H1 (cell line): ENCODE results near the gene KIAA1328. TPM values are rescaled to one million over a fixed set of nuclear protein-coding genes. Genes with fewer than 3 reads are reported as not detected.

Experiments used
- CTCF ChIA-PET: fragments of 300-600 bp; sonication (Branson Sonifier 250); formaldehyde crosslinking; loops from one replicate; lab custom pipeline; 2021; ENCODE audit not compliant: partially characterized antibody; lab: Charles Lee
- POLR2A ChIA-PET: fragments of 300-600 bp; sonication (Branson Sonifier 250); formaldehyde crosslinking; loops from one replicate; lab custom pipeline; 2021; ENCODE audit warnings: inconsistent platforms; ENCODE audit not compliant: partially characterized antibody; lab: Charles Lee
- DNase-seq, 2 experiments: peaks; one replicate each; pipeline versions ENCODE4 v3.0.0 to v3.0.0-alpha.2; 2010 to 2022; ENCODE audit warnings: low spot score in 2 of 2, low read depth in 1 of 2, mixed read lengths in 1 of 2
- FAIRE-seq: peaks from 2 replicates; lab custom pipeline; 2011; peaks lifted over from hg19 to GRCh38; lab: Jason Lieb, UNC
- H2AFZ ChIP-seq: 2 replicates; pipeline ENCODE4 v1.8.1; 2012; ENCODE audit warnings: low read length, inconsistent platforms
- H2AK5ac ChIP-seq: 2 replicates; pipeline ENCODE4 v1.6.1; 2013; ENCODE audit warnings: low read depth, low read length
- H2BK120ac ChIP-seq: replicated peaks from 2 replicates; pipeline ENCODE3; 2013; ENCODE audit warnings: low read depth, low read length, inconsistent platforms
- H2BK12ac ChIP-seq: 2 replicates; pipeline ENCODE4 v1.6.1; 2013; ENCODE audit warnings: low read depth, low read length
- H2BK15ac ChIP-seq: 2 replicates; pipeline ENCODE4 v1.6.1; 2013; ENCODE audit warnings: low read length
- H2BK20ac ChIP-seq: 2 replicates; pipeline ENCODE4 v1.6.1; 2013; ENCODE audit warnings: low read length
- H2BK5ac ChIP-seq: 2 replicates; pipeline ENCODE4 v1.6.1; 2013; ENCODE audit warnings: low read depth, low read length
- H3K14ac ChIP-seq: 2 replicates; pipeline ENCODE4 v1.6.1; 2013; ENCODE audit warnings: inconsistent platforms; ENCODE audit not compliant: insufficient read length
- H3K18ac ChIP-seq: 2 replicates; pipeline ENCODE4 v1.6.1; 2013; ENCODE audit warnings: low read length; ENCODE audit errors: extremely low read depth
- H3K23ac ChIP-seq: 2 replicates; pipeline ENCODE4 v1.6.1; 2013; ENCODE audit warnings: inconsistent platforms; ENCODE audit not compliant: insufficient read length
- H3K23me2 ChIP-seq: 2 replicates; pipeline ENCODE4 v1.6.1; 2013; ENCODE audit warnings: low read depth, low read length
- H3K27ac ChIP-seq: 2 replicates; pipeline ENCODE4 v1.6.1; 2011; ENCODE audit warnings: low read depth, low read length, inconsistent platforms
- H3K27me3 ChIP-seq, 4 experiments: replicated peaks in 1 of 4; 1 replicate in 1 of 4; 2 replicates in 3 of 4; pipeline versions ENCODE4 v1.6.1 to v1.8.1; 2011 to 2013; ENCODE audit warnings: low read length in 3 of 4, mild to moderate bottlenecking in 3 of 4, inconsistent platforms in 2 of 4, mixed read lengths in 2 of 4, moderate library complexity in 1 of 4; ENCODE audit not compliant: control insufficient read depth in 3 of 4, insufficient read depth in 3 of 4; ENCODE audit errors: extremely low read depth in 1 of 4
- H3K36me3 ChIP-seq, 4 experiments: 2 replicates each; pipeline versions ENCODE4 v1.6.1 to v1.8.1; 2011 to 2013; ENCODE audit warnings: mild to moderate bottlenecking in 4 of 4, low read length in 3 of 4, moderate library complexity in 2 of 4, control low read depth in 1 of 4, inconsistent platforms in 1 of 4; ENCODE audit not compliant: insufficient read depth in 4 of 4, control insufficient read depth in 2 of 4
- H3K4ac ChIP-seq: replicated peaks from 2 replicates; pipeline ENCODE3; 2013; ENCODE audit warnings: low read length, low read depth, mixed read lengths, inconsistent platforms; ENCODE audit not compliant: insufficient read length
- H3K4me1 ChIP-seq, 4 experiments: replicated peaks in 1 of 4; 1 replicate in 1 of 4; 2 replicates in 3 of 4; pipeline versions ENCODE4 v1.6.1 to v1.8.1; 2011 to 2013; ENCODE audit warnings: low read length in 3 of 4, inconsistent platforms in 2 of 4, mixed read lengths in 1 of 4; ENCODE audit not compliant: insufficient read depth in 4 of 4, control insufficient read depth in 3 of 4
- H3K4me2 ChIP-seq, 2 experiments: 2 replicates each; pipeline versions ENCODE4 v1.6.1 to v1.8.1; 2011 to 2013; ENCODE audit warnings: low read depth in 2 of 2, low read length in 2 of 2, control low read depth in 1 of 2, inconsistent platforms in 1 of 2, mild to moderate bottlenecking in 1 of 2; ENCODE audit not compliant: insufficient read depth in 1 of 2
- H3K4me3 ChIP-seq, 4 experiments: fragments of 200-600, 300-600 bp in 1 of 4; sonication (generic), shearing (Covaris generic), sonication (Bioruptor Twin) in 1 of 4; 2 replicates each; pipeline versions ENCODE4 v1.5.1 to v1.8.1; 2011 to 2016; ENCODE audit warnings: low read length in 4 of 4, low read depth in 3 of 4, control low read depth in 2 of 4, inconsistent platforms in 2 of 4, mild to moderate bottlenecking in 2 of 4, mixed read lengths in 1 of 4, moderate library complexity in 1 of 4; ENCODE audit not compliant: insufficient read depth in 2 of 4; ENCODE audit errors: extremely low read depth in 1 of 4
- H3K56ac ChIP-seq: replicated peaks from 2 replicates; pipeline ENCODE3; 2013; ENCODE audit warnings: low read depth, mild to moderate bottlenecking, mixed read lengths, low read length, inconsistent platforms; ENCODE audit not compliant: insufficient read length
- H3K79me1 ChIP-seq: 2 replicates; pipeline ENCODE4 v1.6.1; 2013; ENCODE audit warnings: low read depth, low read length, control low read depth
- H3K79me2 ChIP-seq, 2 experiments: 2 replicates each; pipeline versions ENCODE4 v1.6.1 to v1.8.1; 2012 to 2013; ENCODE audit warnings: low read length in 2 of 2, mild to moderate bottlenecking in 2 of 2, inconsistent platforms in 1 of 2; ENCODE audit not compliant: insufficient read depth in 2 of 2, control insufficient read depth in 1 of 2
- H3K9ac ChIP-seq, 4 experiments: replicated peaks in 1 of 4; 1 replicate in 1 of 4; 2 replicates in 3 of 4; pipeline versions ENCODE4 v1.6.1 to v1.8.1; 2011 to 2013; ENCODE audit warnings: low read depth in 3 of 4, low read length in 3 of 4, control low read depth in 2 of 4, mild to moderate bottlenecking in 2 of 4, moderate library complexity in 2 of 4, inconsistent platforms in 1 of 4; ENCODE audit errors: extremely low read depth in 1 of 4
- H3K9me3 ChIP-seq, 2 experiments: 2 replicates each; pipeline versions ENCODE4 v1.6.1 to v1.8.1; 2012 to 2013; ENCODE audit warnings: mild to moderate bottlenecking in 2 of 2, moderate library complexity in 2 of 2, control low read depth in 1 of 2, inconsistent platforms in 1 of 2, low read depth in 1 of 2, low read length in 1 of 2, mixed read lengths in 1 of 2; ENCODE audit not compliant: insufficient read depth in 2 of 2
- H4K20me1 ChIP-seq, 2 experiments: replicated peaks in 1 of 2; 2 replicates each; pipeline versions ENCODE3 to v1.8.1; 2011 to 2013; ENCODE audit warnings: inconsistent platforms in 2 of 2, low read length in 2 of 2, mild to moderate bottlenecking in 1 of 2; ENCODE audit not compliant: insufficient read depth in 2 of 2, control insufficient read depth in 1 of 2
- H4K5ac ChIP-seq: 2 replicates; pipeline ENCODE4 v1.6.1; 2013; ENCODE audit warnings: low read length, low read depth, mixed read lengths, inconsistent platforms; ENCODE audit not compliant: insufficient read length
- H4K8ac ChIP-seq: 2 replicates; pipeline ENCODE4 v1.8.0; 2013; ENCODE audit warnings: mild to moderate bottlenecking, moderate library complexity, low read length, inconsistent platforms; ENCODE audit not compliant: insufficient read depth; ENCODE audit errors: extremely low read depth
- H4K91ac ChIP-seq: replicated peaks from 2 replicates; pipeline ENCODE3; 2013; ENCODE audit warnings: low read length, mixed read lengths, inconsistent platforms; ENCODE audit not compliant: insufficient read length
- CBX8 ChIP-seq: fragments of 300-800, 300-1000 bp; sonication (generic); IDR thresholded peaks from 2 replicates; pipeline ENCODE4 v1.7.1; 2016; ENCODE audit warnings: low read depth, low read length, borderline replicate concordance
- HDAC6 ChIP-seq: IDR thresholded peaks from one replicate; pipeline ENCODE4 v1.7.1; 2012; ENCODE audit warnings: low read depth, mild to moderate bottlenecking, inconsistent platforms, low read length, moderate library complexity
- POLR2AphosphoS5 ChIP-seq: IDR thresholded peaks from 2 replicates; pipeline ENCODE4 v1.6.1; 2011; ENCODE audit warnings: low read depth, low read length
- SIX5 ChIP-seq: IDR thresholded peaks from 2 replicates; pipeline ENCODE4 v1.6.1; 2011; ENCODE audit warnings: mild to moderate bottlenecking, low read depth, low read length
- SP2 ChIP-seq: IDR thresholded peaks from 2 replicates; pipeline ENCODE4 v1.6.1; 2012; ENCODE audit warnings: mild to moderate bottlenecking, low read length, inconsistent platforms
- TAF1 ChIP-seq: IDR thresholded peaks from 2 replicates; pipeline ENCODE4 v1.6.1; 2011; ENCODE audit warnings: mild to moderate bottlenecking, low read depth, low read length
- TBP ChIP-seq: IDR thresholded peaks from 2 replicates; pipeline ENCODE4 v1.6.1; 2011; ENCODE audit warnings: low read depth, low read length, improper control_type of control experiment
- TCF12 ChIP-seq: IDR thresholded peaks from 2 replicates; pipeline ENCODE4 v1.6.1; 2011; ENCODE audit warnings: low read depth, mild to moderate bottlenecking, low read length
- WGBS, 2 experiments: shearing (Covaris generic) in 1 of 2; methylation state at CpG; one replicate each; pipeline versions ENCODE4 v1.1.6 to v1.1.7; 2013 to 2015; ENCODE audit warnings: low lambda C conversion rate in 2 of 2, mixed read lengths in 2 of 2, inconsistent platforms in 1 of 2, low coverage in 1 of 2, missing lambda C conversion rate in 1 of 2; ENCODE audit not compliant: insufficient replicate concordance in 2 of 2, insufficient coverage in 1 of 2, insufficient read length in 1 of 2; ENCODE audit errors: extremely low coverage in 1 of 2, missing lambda C conversion rate in 1 of 2; 5-methylcytosine and 5-hydroxymethylcytosine counted together
- polyA plus RNA-seq, 7 experiments: library from polyadenylated mRNA; depleted of rRNA in 3 of 7; stranded (reverse) in 5 of 7; unstranded in 2 of 7; fragments of >200 nt in 5 of 7; fragments of 200-250 nt in 2 of 7; gene quantifications; 1 replicate in 5 of 7; 2 replicates in 1 of 7; 4 replicates in 1 of 7; pipeline versions ENCODE4 v1.2.1 to v1.2.3, GENCODE V29; 2011 to 2013; ENCODE audit warnings: missing spikeins in 2 of 7, mixed read lengths in 2 of 7
- total RNA-seq: library from RNA; stranded (reverse); fragmentation: NEBNext Ultra II Directional; extraction: Animal tissue kit (Norgen Biotek cat#: 25700); gene quantifications from 2 replicates; pipeline ENCODE4 v1.2.1, GENCODE V29; 2021
- TF ChIP-seq, protein P1 (sequence below), 3 experiments: IDR thresholded peaks; 1 replicate in 2 of 3; 2 replicates in 1 of 3; pipeline versions ENCODE4 v1.5.1 to v1.6.1; 2011; ENCODE audit warnings: low read length in 3 of 3, mild to moderate bottlenecking in 3 of 3, inconsistent platforms in 2 of 3, low read depth in 1 of 3, moderate library complexity in 1 of 3; ENCODE audit not compliant: insufficient read depth in 1 of 3; ENCODE audit errors: control extremely low read depth in 1 of 3

KIAA1328 gene
- total and polyA plus RNA-seq, 2 of the 8 experiments (the other 6 are each of a cell fraction or from before 2014, with no cell fraction given): 2.6 to 5.7 TPM

DNA sequence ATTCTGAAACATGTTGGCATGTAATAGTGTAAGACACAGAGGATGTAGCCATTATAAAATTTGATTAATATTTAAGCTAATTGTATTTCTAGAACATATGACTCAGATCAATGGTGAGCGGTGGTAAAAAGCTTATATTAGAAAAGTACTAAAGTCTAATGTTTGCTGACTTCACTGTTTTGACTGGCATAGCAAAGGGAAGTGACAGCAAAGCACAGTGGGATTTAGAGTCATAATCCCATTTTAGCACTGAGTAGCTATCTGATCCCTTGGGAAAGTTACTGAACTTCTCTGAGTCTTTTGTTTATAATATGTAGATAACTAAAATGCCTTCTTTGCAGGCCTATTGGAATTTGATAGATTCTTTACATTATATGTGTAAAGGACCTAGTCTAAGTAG lies 60.4 kb downstream of the KIAA1328 start:
- no peak for DNase-seq
- Histone ChIP-seq H3K56ac (no peak overlapping the region), H2BK120ac (no peak overlapping the region), H3K4me1 (peaks cover 0 to 6% (median 0%) of the 10 kb centered on the region in 4 experiments; a peak in 3 of 7 replicates), H2BK5ac (no peak overlapping the region), H2BK20ac (no peak overlapping the region), H4K20me1 (no peaks in the 10 kb centered on the region), H3K23me2 (no peaks in the 10 kb centered on the region), H3K23ac (no peak overlapping the region), H3K9me3 (no peaks in the 10 kb centered on the region), H3K4me2 (no peak overlapping the region), H3K9ac (no peak overlapping the region), H3K79me2 (no peaks in the 10 kb centered on the region), H2AK5ac (no peak overlapping the region), H3K27ac (no peak overlapping the region), H2BK12ac (no peak overlapping the region), H2BK15ac (no peak overlapping the region), H3K4ac (no peak overlapping the region), H4K8ac (no peak overlapping the region), H4K91ac (no peak overlapping the region), H4K5ac (no peak overlapping the region), H3K79me1 (no peaks in the 10 kb centered on the region), H3K14ac (no peak overlapping the region), H3K18ac (no peak overlapping the region), H2AFZ (no peak overlapping the region), H3K36me3 (no peaks in the 10 kb centered on the region), H3K27me3 (no peaks in the 10 kb centered on the region), H3K4me3 (no peak overlapping the region)
- ChIA-PET CTCF (interaction anchor here (0.9 to 1.6 kb wide), 3 partner anchors 8 to 53 kb away, joined by 3 to 4 read pairs (median 3); no protein-coding TSS in a partner anchor), POLR2A (interaction anchor here (0.9 kb wide), 1 partner anchor 61 kb away, joined by 3 read pairs; the partner anchor contains the start of genes KIAA1328 and TPGS2)
- WGBS, 2 experiments: 88% methylated on average over 1 of the region's 1 CpG; no CpG with 5 or more reads in 1 of the 2 experiments
- FAIRE-seq: no peak
- TF ChIP-seq, protein P1, sequence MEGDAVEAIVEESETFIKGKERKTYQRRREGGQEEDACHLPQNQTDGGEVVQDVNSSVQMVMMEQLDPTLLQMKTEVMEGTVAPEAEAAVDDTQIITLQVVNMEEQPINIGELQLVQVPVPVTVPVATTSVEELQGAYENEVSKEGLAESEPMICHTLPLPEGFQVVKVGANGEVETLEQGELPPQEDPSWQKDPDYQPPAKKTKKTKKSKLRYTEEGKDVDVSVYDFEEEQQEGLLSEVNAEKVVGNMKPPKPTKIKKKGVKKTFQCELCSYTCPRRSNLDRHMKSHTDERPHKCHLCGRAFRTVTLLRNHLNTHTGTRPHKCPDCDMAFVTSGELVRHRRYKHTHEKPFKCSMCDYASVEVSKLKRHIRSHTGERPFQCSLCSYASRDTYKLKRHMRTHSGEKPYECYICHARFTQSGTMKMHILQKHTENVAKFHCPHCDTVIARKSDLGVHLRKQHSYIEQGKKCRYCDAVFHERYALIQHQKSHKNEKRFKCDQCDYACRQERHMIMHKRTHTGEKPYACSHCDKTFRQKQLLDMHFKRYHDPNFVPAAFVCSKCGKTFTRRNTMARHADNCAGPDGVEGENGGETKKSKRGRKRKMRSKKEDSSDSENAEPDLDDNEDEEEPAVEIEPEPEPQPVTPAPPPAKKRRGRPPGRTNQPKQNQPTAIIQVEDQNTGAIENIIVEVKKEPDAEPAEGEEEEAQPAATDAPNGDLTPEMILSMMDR (IDR thresholded peaks at IDR 0.05; ENCODE audit: control extremely low read depth in 1 of 3, insufficient read depth in 1 of 3, low read depth in 1 of 3, low read length in 3 of 3): no peak
- no peak for TF ChIP-seq TBP
- TF ChIP-seq HDAC6: no peak
- TF ChIP-seq CBX8: no peak
- TF ChIP-seq TAF1: no peak
- TF ChIP-seq SP2: no peak
- TF ChIP-seq TCF12: no peak
- no peak for TF ChIP-seq POLR2AphosphoS5
- TF ChIP-seq SIX5: no peak
